Adrenal gland (tissue), 12 donors: ENCODE data around the gene APLN. TPM values are rescaled to one million over a fixed set of nuclear protein-coding genes. Genes with fewer than 3 reads are reported as not detected.

Experiments
- DNase-seq, 7 donors: peaks; one replicate each; pipeline ENCODE4 v3.0.0-alpha.2; 2019 to 2020
- H3K27ac ChIP-seq, 5 donors: fragments of 200-600 bp; sonication (generic) in 4 of 5; 1 replicate in 3 of 5; 2 replicates in 2 of 5; pipeline versions ENCODE4 v1.5.1 to v1.8.0; 2016 to 2020; ENCODE audit warnings: mild to moderate bottlenecking in 1 of 5
- H3K27me3 ChIP-seq: fragments of 200-600 bp; 2 replicates; pipeline ENCODE4 v1.8.0; 2021
- H3K36me3 ChIP-seq, 2 donors: fragments of 200-600 bp; replicated peaks in 1 of 2; 1 replicate in 1 of 2; 2 replicates in 1 of 2; pipeline versions ENCODE4 v1.5.1 to v1.8.0; 2018 to 2022
- H3K4me1 ChIP-seq, 2 donors: fragments of 200-600 bp; replicated peaks in 1 of 2; 1 replicate in 1 of 2; 2 replicates in 1 of 2; pipeline versions ENCODE4 v1.5.1 to v1.8.0; 2018 to 2021
- H3K4me3 ChIP-seq, 4 donors: fragments of 200-600 bp; sonication (generic) in 3 of 4; one replicate each; pipeline ENCODE4 v1.5.1; 2016 to 2018
- H3K9me3 ChIP-seq, 3 donors: fragments of 200-600 bp; sonication (generic) in 1 of 3; replicated peaks in 1 of 3; 1 replicate in 2 of 3; 2 replicates in 1 of 3; pipeline versions ENCODE4 v1.5.1 to v1.8.0; 2016 to 2021
- CTCF ChIP-seq, 6 experiments: fragments of 450-650 bp in 4 of 6; fragments of 200-600 bp in 2 of 6; sonication (generic) in 1 of 6; IDR thresholded peaks; 1 replicate in 5 of 6; 2 replicates in 1 of 6; pipeline versions ENCODE4 v1.5.1 to v1.8.0; 2016 to 2021; ENCODE audit warnings: antibody characterized with exemption in 6 of 6, mild to moderate bottlenecking in 2 of 6, moderate library complexity in 1 of 6
- POLR2A ChIP-seq, 2 donors: fragments of 450-650 bp; IDR thresholded peaks; one replicate each; pipeline ENCODE4 v1.6.1; 2017; ENCODE audit warnings: antibody characterized with exemption in 2 of 2, mild to moderate bottlenecking in 2 of 2, moderate library complexity in 1 of 2
- WGBS, 4 donors: extraction: QIAGEN DNeasy Blood & Tissue Kit in 2 of 4; methylation state at CpG; one replicate each; pipeline versions ENCODE4 v1.1.5 to v1.1.7; 2013 to 2017; 5-methylcytosine and 5-hydroxymethylcytosine counted together
- intact Hi-C, 2 donors: fragments of 100-400 bp; cut with DNase I; formaldehyde crosslinking; loops; one replicate each; pipeline versions ENCODE4 v1.14.1 to v1.15.0; 2022 to 2023
- polyA plus RNA-seq, 3 donors: library from polyadenylated mRNA; stranded (reverse); fragments of 200-250 nt in 2 of 3; fragments of 350-450 nt in 1 of 3; fragmentation: Illumina TruSeq in 1 of 3; extraction: RNeasy Lipid Tissue Mini Kit (QIAGEN cat#74804) in 1 of 3; gene quantifications; one replicate each; pipeline ENCODE4 v1.2.3, GENCODE V29; 2013 to 2014
- total RNA-seq, 9 donors: library from RNA; depleted of rRNA in 4 of 9; stranded (reverse); fragments of >200 nt in 4 of 9; fragments of 120-200 nt in 1 of 9; fragmentation: NEBNext Ultra II Directional in 1 of 9; extraction: Animal tissue kit (Norgen Biotek cat#: 25700) in 1 of 9; gene quantifications; one replicate each; pipeline versions ENCODE4 v1.1.0 to v1.2.4, GENCODE V29; 2013 to 2023
- donor health status: healthy with polysubstance abuse.
- donor health status: Bipolar disorder and iron deficiency.
- donor health status: DM: yes; HTN: yes; CAD: no.
- donor health status: DM: no; HTN: no; CAD: no.
- donor health status: DM: no; HTN: no; CAD: no.
- donor health status: DM: yes; HTN: yes; CAD: no.

Gene APLN
- total and polyA plus RNA-seq, 12 donors: 0.67 to 27.5 (median 5.6) TPM

DNA sequence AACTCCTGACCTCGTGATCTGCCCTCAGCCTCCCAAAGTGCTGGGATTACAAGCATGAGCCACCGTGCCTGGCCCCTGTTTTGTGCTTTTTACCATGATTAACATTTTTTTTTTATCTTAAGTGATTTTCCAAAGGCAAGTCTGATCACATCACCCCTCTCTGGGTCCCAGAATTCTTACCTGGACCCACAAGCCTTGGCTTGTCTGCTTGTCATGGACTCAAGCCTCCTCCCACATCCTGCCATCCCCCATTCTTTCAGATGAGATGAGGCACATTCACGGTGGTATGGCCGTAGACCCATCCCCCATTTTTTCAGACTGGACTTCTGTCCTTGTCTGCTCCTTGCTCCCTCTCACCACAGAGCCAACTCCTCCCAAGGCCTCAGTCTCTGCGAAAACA, 55.3 kb downstream of the APLN start:
- Histone ChIP-seq H3K27me3 (no peaks in the 10 kb centered on the region), H3K27ac (no peak overlapping the region), H3K36me3 (no peaks in the 10 kb centered on the region), H3K9me3 (no peaks in the 10 kb centered on the region), H3K4me1 (no peaks in the 10 kb centered on the region), H3K4me3 (no peak overlapping the region)
- 60 to 67% (median 61%) methylated on average over 5 of the region's 5 CpGs for WGBS, 4 donors
- TF ChIP-seq CTCF (IDR thresholded peaks at IDR 0.05): no peak
- no peak for TF ChIP-seq POLR2A (IDR thresholded peaks at IDR 0.05)
- no peak for DNase-seq
- intact Hi-C loops: no loop called here

DNA sequence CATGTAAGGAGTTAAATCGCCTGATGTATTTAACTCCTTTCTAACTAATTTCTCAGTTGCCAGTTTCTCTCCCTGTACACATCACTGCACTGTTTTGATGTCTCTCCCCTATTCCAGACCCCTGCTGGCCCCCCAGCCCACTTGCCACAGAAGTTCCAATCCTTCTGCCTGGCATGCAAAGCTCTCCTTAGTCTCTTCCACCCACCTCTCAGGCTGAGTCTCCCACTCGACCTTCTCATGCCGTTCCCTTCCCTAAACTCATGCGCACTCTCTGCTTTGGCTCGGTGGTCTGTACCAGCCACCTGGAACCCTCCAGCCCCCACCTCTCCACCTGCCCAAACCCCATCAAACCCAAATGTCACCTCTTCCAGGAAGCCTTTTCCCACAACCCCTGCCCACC, 56.9 kb downstream of the APLN start:
- Histone ChIP-seq H3K36me3 (no peaks in the 10 kb centered on the region), H3K27me3 (no peaks in the 10 kb centered on the region), H3K4me3 (no peak overlapping the region), H3K4me1 (no peaks in the 10 kb centered on the region), H3K9me3 (no peaks in the 10 kb centered on the region), H3K27ac (no peak overlapping the region)
- 68 to 84% (median 75%) methylated on average over 5 of the region's 5 CpGs for WGBS, 4 donors
- TF ChIP-seq CTCF (IDR thresholded peaks at IDR 0.05) (no peak), POLR2A (IDR thresholded peaks at IDR 0.05) (no peak)
- intact Hi-C loops: no loop called here
- DNase-seq: no peak

- WGBS, 4 donors: 63 to 88% (median 80%) methylated on average over 4 to 5 of the region's 5 CpGs
- Histone ChIP-seq H3K27ac (no peak overlapping the region), H3K4me3 (no peak overlapping the region), H3K36me3 (peaks cover 0 to 2% of the 10 kb centered on the region in 2 donors), H3K27me3 (no peaks in the 10 kb centered on the region), H3K4me1 (no peaks in the 10 kb centered on the region), H3K9me3 (no peaks in the 10 kb centered on the region)
- TF ChIP-seq POLR2A (IDR thresholded peaks at IDR 0.05): no peak
- no peak for TF ChIP-seq CTCF (IDR thresholded peaks at IDR 0.05)
- no peak for DNase-seq
- intact Hi-C loops: no loop called here
Observed at GRCh38 chrX:129596077-129596476, 58.7 kb downstream of the APLN start.

Other genes starting within 250 kb of the APLN start
- 100 to 1,000 TPM in 6 of 9 donors, 10 to 100 TPM in 3; 85.2 to 160 (median 119) TPM for gene SMARCA1, start 131.5 kb downstream of the APLN start, total RNA-seq
- gene SMARCA1, start 131.5 kb downstream of the APLN start, polyA plus RNA-seq: 100 to 1,000 TPM in 1 of 3 donors, 10 to 100 TPM in 2; 31.0 to 117 (median 37.0) TPM
- gene OCRL, start 114.7 kb downstream of the APLN start, total RNA-seq: 10 to 100 TPM; 26.8 to 48.6 (median 32.0) TPM
- gene OCRL, start 114.7 kb downstream of the APLN start, polyA plus RNA-seq: 10 to 100 TPM; 24.2 to 48.4 (median 36.7) TPM
- 1 to 10 TPM in 5 of 9 donors, under 1 TPM in 4; 0.18 to 5.4 (median 1.4) TPM for gene XPNPEP2, start 84.0 kb upstream of the APLN start, total RNA-seq
- gene XPNPEP2, start 84.0 kb upstream of the APLN start, polyA plus RNA-seq: 1 to 10 TPM in 1 of 3 donors, under 1 TPM in 2; 0.56 to 2.4 (median 0.73) TPM
- 10 to 100 TPM in 7 of 9 donors, 1 to 10 TPM in 2; 1.1 to 27.8 (median 18.3) TPM for gene SASH3, start 125.0 kb upstream of the APLN start, total RNA-seq
- gene SASH3, start 125.0 kb upstream of the APLN start, polyA plus RNA-seq: 10 to 100 TPM in 1 of 3 donors, 1 to 10 TPM in 2; 4.9 to 14.3 (median 5.9) TPM
- gene ZDHHC9, start 188.9 kb upstream of the APLN start, total RNA-seq: 10 to 100 TPM; 11.8 to 75.7 (median 25.3) TPM
- 10 to 100 TPM in 1 of 3 donors, 1 to 10 TPM in 2; 4.3 to 33.3 (median 7.2) TPM for gene ZDHHC9, start 188.9 kb upstream of the APLN start, polyA plus RNA-seq